ENCODE data around the gene OSGEP.

OSGEP gene

DNA sequence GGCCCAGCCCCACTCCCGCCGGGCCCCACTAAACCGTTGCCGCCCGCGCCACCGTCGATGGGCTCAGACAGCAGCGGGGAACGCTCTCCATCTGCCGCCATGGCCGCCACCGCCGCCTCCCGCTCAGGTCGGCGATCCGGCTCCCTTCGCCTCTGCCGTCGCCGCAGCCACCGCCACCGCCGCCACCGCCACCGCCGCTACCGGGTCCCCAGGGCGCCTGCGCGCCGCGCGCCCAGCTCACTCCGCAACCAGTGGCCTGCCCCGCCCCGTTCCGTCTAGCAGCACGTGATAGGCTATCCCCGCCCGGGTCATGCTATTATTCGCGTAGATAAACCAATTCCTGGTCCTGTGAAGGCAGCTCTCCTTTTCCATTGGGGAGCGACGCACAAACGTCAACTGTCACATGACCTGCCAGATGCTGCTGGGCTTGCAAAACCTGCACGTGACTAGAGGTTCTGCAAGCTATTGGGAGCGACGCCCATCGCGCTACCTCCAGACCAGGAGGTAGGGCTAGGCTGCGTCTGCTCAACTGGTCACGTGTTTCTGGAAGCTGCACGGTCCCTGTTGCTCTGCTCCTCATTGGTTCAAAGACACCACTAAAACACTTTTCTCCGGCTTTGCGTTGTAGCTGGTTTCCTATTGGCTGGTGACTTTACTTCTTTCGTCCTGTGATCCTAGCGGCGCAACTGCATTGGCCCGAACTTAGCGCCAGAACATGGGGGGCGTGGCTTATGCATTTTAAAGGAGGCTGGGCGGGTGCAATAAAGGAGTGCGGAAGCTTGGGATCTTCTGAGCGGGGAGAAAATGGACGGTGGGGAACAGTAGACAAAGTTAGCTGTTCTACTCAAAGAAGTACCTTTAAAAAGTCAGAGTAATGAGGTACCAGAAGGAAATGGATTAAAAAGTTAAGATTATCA, 6.9 kb upstream of the OSGEP start, which contains the start of gene PIP4P1 (continued):
- TF ChIP-seq, protein P1, sequence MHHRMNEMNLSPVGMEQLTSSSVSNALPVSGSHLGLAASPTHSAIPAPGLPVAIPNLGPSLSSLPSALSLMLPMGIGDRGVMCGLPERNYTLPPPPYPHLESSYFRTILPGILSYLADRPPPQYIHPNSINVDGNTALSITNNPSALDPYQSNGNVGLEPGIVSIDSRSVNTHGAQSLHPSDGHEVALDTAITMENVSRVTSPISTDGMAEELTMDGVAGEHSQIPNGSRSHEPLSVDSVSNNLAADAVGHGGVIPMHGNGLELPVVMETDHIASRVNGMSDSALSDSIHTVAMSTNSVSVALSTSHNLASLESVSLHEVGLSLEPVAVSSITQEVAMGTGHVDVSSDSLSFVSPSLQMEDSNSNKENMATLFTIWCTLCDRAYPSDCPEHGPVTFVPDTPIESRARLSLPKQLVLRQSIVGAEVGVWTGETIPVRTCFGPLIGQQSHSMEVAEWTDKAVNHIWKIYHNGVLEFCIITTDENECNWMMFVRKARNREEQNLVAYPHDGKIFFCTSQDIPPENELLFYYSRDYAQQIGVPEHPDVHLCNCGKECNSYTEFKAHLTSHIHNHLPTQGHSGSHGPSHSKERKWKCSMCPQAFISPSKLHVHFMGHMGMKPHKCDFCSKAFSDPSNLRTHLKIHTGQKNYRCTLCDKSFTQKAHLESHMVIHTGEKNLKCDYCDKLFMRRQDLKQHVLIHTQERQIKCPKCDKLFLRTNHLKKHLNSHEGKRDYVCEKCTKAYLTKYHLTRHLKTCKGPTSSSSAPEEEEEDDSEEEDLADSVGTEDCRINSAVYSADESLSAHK (tag by site-specific recombination; IDR thresholded peaks at IDR 0.05) = no peak
- no peak for TF ChIP-seq ZNF48 (tag by site-specific recombination; IDR thresholded peaks at IDR 0.05)
- TF ChIP-seq TCF7L2 (IDR thresholded peaks at IDR 0.05; ENCODE audit: borderline replicate concordance, low read depth, low read length) = no peak
- TF ChIP-seq ZNF416 (tag by site-specific recombination; IDR thresholded peaks at IDR 0.05) = no peak
- TF ChIP-seq ZFP69B (tag by site-specific recombination; IDR thresholded peaks at IDR 0.05) = peak; percentile 52; the same call in 1 of the 2 replicates
- TF ChIP-seq ZNF433 (tag by site-specific recombination; IDR thresholded peaks at IDR 0.05; ENCODE audit: low read depth) = no peak
- no peak for TF ChIP-seq SALL2 (tag by site-specific recombination; IDR thresholded peaks at IDR 0.05; ENCODE audit: borderline replicate concordance)
- no peak for TF ChIP-seq ZNF140 (tag by site-specific recombination; IDR thresholded peaks at IDR 0.05)
- peak; percentile 70; the same call in 1 of the 2 replicates for TF ChIP-seq SCRT1 (tag by site-specific recombination; IDR thresholded peaks at IDR 0.05; ENCODE audit: borderline replicate concordance)
- TF ChIP-seq, protein P2, sequence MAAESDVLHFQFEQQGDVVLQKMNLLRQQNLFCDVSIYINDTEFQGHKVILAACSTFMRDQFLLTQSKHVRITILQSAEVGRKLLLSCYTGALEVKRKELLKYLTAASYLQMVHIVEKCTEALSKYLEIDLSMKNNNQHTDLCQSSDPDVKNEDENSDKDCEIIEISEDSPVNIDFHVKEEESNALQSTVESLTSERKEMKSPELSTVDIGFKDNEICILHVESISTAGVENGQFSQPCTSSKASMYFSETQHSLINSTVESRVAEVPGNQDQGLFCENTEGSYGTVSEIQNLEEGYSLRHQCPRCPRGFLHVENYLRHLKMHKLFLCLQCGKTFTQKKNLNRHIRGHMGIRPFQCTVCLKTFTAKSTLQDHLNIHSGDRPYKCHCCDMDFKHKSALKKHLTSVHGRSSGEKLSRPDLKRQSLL (tag by site-specific recombination; IDR thresholded peaks at IDR 0.05) = no peak
- TF ChIP-seq, protein P3, sequence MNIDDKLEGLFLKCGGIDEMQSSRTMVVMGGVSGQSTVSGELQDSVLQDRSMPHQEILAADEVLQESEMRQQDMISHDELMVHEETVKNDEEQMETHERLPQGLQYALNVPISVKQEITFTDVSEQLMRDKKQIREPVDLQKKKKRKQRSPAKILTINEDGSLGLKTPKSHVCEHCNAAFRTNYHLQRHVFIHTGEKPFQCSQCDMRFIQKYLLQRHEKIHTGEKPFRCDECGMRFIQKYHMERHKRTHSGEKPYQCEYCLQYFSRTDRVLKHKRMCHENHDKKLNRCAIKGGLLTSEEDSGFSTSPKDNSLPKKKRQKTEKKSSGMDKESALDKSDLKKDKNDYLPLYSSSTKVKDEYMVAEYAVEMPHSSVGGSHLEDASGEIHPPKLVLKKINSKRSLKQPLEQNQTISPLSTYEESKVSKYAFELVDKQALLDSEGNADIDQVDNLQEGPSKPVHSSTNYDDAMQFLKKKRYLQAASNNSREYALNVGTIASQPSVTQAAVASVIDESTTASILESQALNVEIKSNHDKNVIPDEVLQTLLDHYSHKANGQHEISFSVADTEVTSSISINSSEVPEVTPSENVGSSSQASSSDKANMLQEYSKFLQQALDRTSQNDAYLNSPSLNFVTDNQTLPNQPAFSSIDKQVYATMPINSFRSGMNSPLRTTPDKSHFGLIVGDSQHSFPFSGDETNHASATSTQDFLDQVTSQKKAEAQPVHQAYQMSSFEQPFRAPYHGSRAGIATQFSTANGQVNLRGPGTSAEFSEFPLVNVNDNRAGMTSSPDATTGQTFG (tag by site-specific recombination; IDR thresholded peaks at IDR 0.05; ENCODE audit: borderline replicate concordance) = no peak
- TF ChIP-seq ZNF138 (tag by site-specific recombination; IDR thresholded peaks at IDR 0.05; ENCODE audit: borderline replicate concordance) = no peak
- TF ChIP-seq ZNF311 (tag by site-specific recombination; IDR thresholded peaks at IDR 0.05; ENCODE audit: borderline replicate concordance) = no peak
- TF ChIP-seq ZBTB21 (tag by site-specific recombination; IDR thresholded peaks at IDR 0.05) = peak; percentile 59; the same call in 1 of the 2 replicates
- TF ChIP-seq, protein P4, sequence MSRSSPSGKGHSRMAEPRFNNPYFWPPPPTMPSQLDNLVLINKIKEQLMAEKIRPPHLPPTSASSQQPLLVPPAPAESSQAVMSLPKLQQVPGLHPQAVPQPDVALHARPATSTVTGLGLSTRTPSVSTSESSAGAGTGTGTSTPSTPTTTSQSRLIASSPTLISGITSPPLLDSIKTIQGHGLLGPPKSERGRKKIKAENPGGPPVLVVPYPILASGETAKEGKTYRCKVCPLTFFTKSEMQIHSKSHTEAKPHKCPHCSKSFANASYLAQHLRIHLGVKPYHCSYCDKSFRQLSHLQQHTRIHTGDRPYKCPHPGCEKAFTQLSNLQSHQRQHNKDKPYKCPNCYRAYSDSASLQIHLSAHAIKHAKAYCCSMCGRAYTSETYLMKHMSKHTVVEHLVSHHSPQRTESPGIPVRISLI (tag by site-specific recombination; IDR thresholded peaks at IDR 0.05) = no peak
- peak; percentile 29; the same call in 1 of the 2 replicates for TF ChIP-seq KLF9 (tag by site-specific recombination; IDR thresholded peaks at IDR 0.05; ENCODE audit: low read depth)
- TF ChIP-seq ZNF23 (tag by site-specific recombination; IDR thresholded peaks at IDR 0.05; ENCODE audit: borderline replicate concordance) = no peak
- no peak for TF ChIP-seq ZNF404 (tag by site-specific recombination; IDR thresholded peaks at IDR 0.05)
- TF ChIP-seq ZNF701 (tag by site-specific recombination; IDR thresholded peaks at IDR 0.05) = no peak
- no peak for TF ChIP-seq ZNF548 (tag by site-specific recombination; IDR thresholded peaks at IDR 0.05)
- TF ChIP-seq, protein P5, sequence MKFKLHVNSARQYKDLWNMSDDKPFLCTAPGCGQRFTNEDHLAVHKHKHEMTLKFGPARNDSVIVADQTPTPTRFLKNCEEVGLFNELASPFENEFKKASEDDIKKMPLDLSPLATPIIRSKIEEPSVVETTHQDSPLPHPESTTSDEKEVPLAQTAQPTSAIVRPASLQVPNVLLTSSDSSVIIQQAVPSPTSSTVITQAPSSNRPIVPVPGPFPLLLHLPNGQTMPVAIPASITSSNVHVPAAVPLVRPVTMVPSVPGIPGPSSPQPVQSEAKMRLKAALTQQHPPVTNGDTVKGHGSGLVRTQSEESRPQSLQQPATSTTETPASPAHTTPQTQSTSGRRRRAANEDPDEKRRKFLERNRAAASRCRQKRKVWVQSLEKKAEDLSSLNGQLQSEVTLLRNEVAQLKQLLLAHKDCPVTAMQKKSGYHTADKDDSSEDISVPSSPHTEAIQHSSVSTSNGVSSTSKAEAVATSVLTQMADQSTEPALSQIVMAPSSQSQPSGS (tag by site-specific recombination; IDR thresholded peaks at IDR 0.05; ENCODE audit: low read depth) = no peak
- TF ChIP-seq, protein P6, sequence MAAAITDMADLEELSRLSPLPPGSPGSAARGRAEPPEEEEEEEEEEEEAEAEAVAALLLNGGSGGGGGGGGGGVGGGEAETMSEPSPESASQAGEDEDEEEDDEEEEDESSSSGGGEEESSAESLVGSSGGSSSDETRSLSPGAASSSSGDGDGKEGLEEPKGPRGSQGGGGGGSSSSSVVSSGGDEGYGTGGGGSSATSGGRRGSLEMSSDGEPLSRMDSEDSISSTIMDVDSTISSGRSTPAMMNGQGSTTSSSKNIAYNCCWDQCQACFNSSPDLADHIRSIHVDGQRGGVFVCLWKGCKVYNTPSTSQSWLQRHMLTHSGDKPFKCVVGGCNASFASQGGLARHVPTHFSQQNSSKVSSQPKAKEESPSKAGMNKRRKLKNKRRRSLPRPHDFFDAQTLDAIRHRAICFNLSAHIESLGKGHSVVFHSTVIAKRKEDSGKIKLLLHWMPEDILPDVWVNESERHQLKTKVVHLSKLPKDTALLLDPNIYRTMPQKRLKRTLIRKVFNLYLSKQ (tag by site-specific recombination; IDR thresholded peaks at IDR 0.05; ENCODE audit: borderline replicate concordance) = no peak
- TF ChIP-seq ZNF571 (tag by site-specific recombination; IDR thresholded peaks at IDR 0.05) = no peak
- TF ChIP-seq ZNF157 (tag by site-specific recombination; IDR thresholded peaks at IDR 0.05) = no peak
- TF ChIP-seq, protein P7, sequence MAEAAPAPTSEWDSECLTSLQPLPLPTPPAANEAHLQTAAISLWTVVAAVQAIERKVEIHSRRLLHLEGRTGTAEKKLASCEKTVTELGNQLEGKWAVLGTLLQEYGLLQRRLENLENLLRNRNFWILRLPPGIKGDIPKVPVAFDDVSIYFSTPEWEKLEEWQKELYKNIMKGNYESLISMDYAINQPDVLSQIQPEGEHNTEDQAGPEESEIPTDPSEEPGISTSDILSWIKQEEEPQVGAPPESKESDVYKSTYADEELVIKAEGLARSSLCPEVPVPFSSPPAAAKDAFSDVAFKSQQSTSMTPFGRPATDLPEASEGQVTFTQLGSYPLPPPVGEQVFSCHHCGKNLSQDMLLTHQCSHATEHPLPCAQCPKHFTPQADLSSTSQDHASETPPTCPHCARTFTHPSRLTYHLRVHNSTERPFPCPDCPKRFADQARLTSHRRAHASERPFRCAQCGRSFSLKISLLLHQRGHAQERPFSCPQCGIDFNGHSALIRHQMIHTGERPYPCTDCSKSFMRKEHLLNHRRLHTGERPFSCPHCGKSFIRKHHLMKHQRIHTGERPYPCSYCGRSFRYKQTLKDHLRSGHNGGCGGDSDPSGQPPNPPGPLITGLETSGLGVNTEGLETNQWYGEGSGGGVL (tag by site-specific recombination; IDR thresholded peaks at IDR 0.05) = no peak
- TF ChIP-seq ZNF791 (tag by site-specific recombination; IDR thresholded peaks at IDR 0.05) = no peak
